Smooth muscle cell (in vitro differentiated cells): ENCODE results near the gene TMEM170B. TPM values are rescaled to one million over a fixed set of nuclear protein-coding genes. Genes with fewer than 3 reads are reported as not detected.
A peak's percentile ranks its signal among the peaks of the same experiment; 100 is the strongest.

ENCODE experiments used
- DNase-seq: peaks from one replicate; lab custom pipeline; 2025; ENCODE audit not compliant: unreplicated experiment; lab: John Stamatoyannopoulos, UW
- H2AFZ ChIP-seq: fragments of 200-600 bp; sonication (generic); 2 replicates; pipeline ENCODE4 v1.6.0; 2016; ENCODE audit warnings: antibody characterized with exemption, low read depth, mild to moderate bottlenecking
- H3F3A ChIP-seq: fragments of 200-600 bp; sonication (generic); 2 replicates; pipeline ENCODE4 v1.6.0; 2017; ENCODE audit warnings: antibody characterized with exemption, low read depth
- H3K27ac ChIP-seq: fragments of 200-600 bp; sonication (generic); 2 replicates; pipeline ENCODE4 v1.5.1; 2016; ENCODE audit warnings: low read depth, mild to moderate bottlenecking
- H3K27me3 ChIP-seq: fragments of 200-600 bp; sonication (generic); 2 replicates; pipeline ENCODE4 v1.6.1; 2016; ENCODE audit warnings: low read depth, mild to moderate bottlenecking
- H3K36me3 ChIP-seq: fragments of 200-600 bp; sonication (generic); 2 replicates; pipeline ENCODE4 v1.5.1; 2016; ENCODE audit warnings: low read depth
- H3K4me1 ChIP-seq: fragments of 200-600 bp; sonication (generic); 2 replicates; pipeline ENCODE4 v1.5.1; 2016; ENCODE audit warnings: low read depth
- H3K4me2 ChIP-seq: fragments of 200-600 bp; sonication (generic); 2 replicates; pipeline ENCODE4 v1.6.0; 2016; ENCODE audit warnings: mild to moderate bottlenecking
- H3K4me3 ChIP-seq: fragments of 200-600 bp; sonication (generic); 2 replicates; pipeline ENCODE4 v1.5.1; 2016; ENCODE audit warnings: mild to moderate bottlenecking
- H3K79me2 ChIP-seq: fragments of 200-600 bp; sonication (generic); 2 replicates; pipeline ENCODE4 v1.6.0; 2016; ENCODE audit warnings: low read depth, mild to moderate bottlenecking
- H3K9ac ChIP-seq: fragments of 200-600 bp; sonication (generic); 2 replicates; pipeline ENCODE4 v1.6.0; 2016; ENCODE audit warnings: low read depth
- H3K9me3 ChIP-seq: fragments of 200-600 bp; sonication (generic); replicated peaks from 2 replicates; pipeline ENCODE4 v1.5.1; 2016; ENCODE audit warnings: low read depth
- H4K20me1 ChIP-seq: fragments of 200-600 bp; sonication (generic); 2 replicates; pipeline ENCODE4 v1.6.0; 2016; ENCODE audit warnings: low read depth
- CTCF ChIP-seq: fragments of 200-600 bp; sonication (generic); IDR thresholded peaks from 2 replicates; pipeline ENCODE4 v1.5.1; 2017; ENCODE audit warnings: borderline replicate concordance, mild to moderate bottlenecking, antibody characterized with exemption; ENCODE audit not compliant: insufficient read depth, poor library complexity, severe bottlenecking
- WGBS: methylation state at CpG from one replicate; pipeline ENCODE4 v1.1.7; 2016; ENCODE audit warnings: low lambda C conversion rate; 5-methylcytosine and 5-hydroxymethylcytosine counted together
- polyA plus RNA-seq: library from polyadenylated mRNA; unstranded; fragments of >200 nt; fragmentation: Nextera tagmentation; extraction: Ambion mirVana; gene quantifications from 2 replicates; pipeline ENCODE4 v1.2.1, GENCODE V29; 2016
- total RNA-seq: library from RNA; depleted of rRNA; stranded (reverse); fragments of >200 nt; gene quantifications from 2 replicates; pipeline ENCODE4 v1.2.3, GENCODE V29; 2014

Gene TMEM170B
- total and polyA plus RNA-seq, 2 experiments from 2014 or later: 0.50 to 0.81 TPM

- Histone ChIP-seq H3K4me3 (no peak overlapping the region), H4K20me1 (no peaks in the 10 kb centered on the region), H3K4me1 (peaks cover 26% of the 10 kb centered on the region), H3K4me2 (no peak overlapping the region), H3K36me3 (no peaks in the 10 kb centered on the region), H2AFZ (no peak overlapping the region), H3K27ac (no peak overlapping the region), H3K27me3 (no peaks in the 10 kb centered on the region), H3K9ac (no peak overlapping the region), H3K9me3 (no peaks in the 10 kb centered on the region), H3K79me2 (no peaks in the 10 kb centered on the region), H3F3A (peaks cover 13% of the 10 kb centered on the region)
- 89% methylated on average over 4 of the region's 4 CpGs for WGBS
- TF ChIP-seq CTCF: no peak
- no peak for DNase-seq
Measured at GRCh38 chr6:11605507-11605905, 68.0 kb downstream of the TMEM170B start.

- H3K4me1 ChIP-seq: peaks cover 26% of the 10 kb centered on the region
- H3K9ac ChIP-seq: no peak overlapping the region
- WGBS: 63% methylated on average over 6 of the region's 6 CpGs
- H3K27ac ChIP-seq: no peak overlapping the region
- H3K4me3 ChIP-seq: no peak overlapping the region
- H4K20me1 ChIP-seq: no peaks in the 10 kb centered on the region
- no peaks in the 10 kb centered on the region for H3K36me3 ChIP-seq
- DNase-seq: no peak
- peaks cover 13% of the 10 kb centered on the region for H3F3A ChIP-seq
- no peaks in the 10 kb centered on the region for H3K79me2 ChIP-seq
- H2AFZ ChIP-seq: no peak overlapping the region
- no peak for TF ChIP-seq CTCF
- H3K4me2 ChIP-seq: no peak overlapping the region
- H3K27me3 ChIP-seq: no peaks in the 10 kb centered on the region
- H3K9me3 ChIP-seq: no peaks in the 10 kb centered on the region
Measured at GRCh38 chr6:11606332-11606731, 68.8 kb downstream of the TMEM170B start.

- H3K36me3 ChIP-seq: no peaks in the 10 kb centered on the region
- no peaks in the 10 kb centered on the region for H3K79me2 ChIP-seq
- no peak overlapping the region for H3K4me2 ChIP-seq
- H3K4me1 ChIP-seq: peaks cover 26% of the 10 kb centered on the region
- H3K9me3 ChIP-seq: no peaks in the 10 kb centered on the region
- peaks cover 13% of the 10 kb centered on the region for H3F3A ChIP-seq
- 55% methylated on average over 7 of the region's 7 CpGs for WGBS
- H3K27me3 ChIP-seq: no peaks in the 10 kb centered on the region
- no peak overlapping the region for H3K4me3 ChIP-seq
- DNase-seq: no peak
- H3K9ac ChIP-seq: no peak overlapping the region
- no peak overlapping the region for H3K27ac ChIP-seq
- no peaks in the 10 kb centered on the region for H4K20me1 ChIP-seq
- TF ChIP-seq CTCF: no peak
- H2AFZ ChIP-seq: peak overlapping the region; percentile 90
Measured at GRCh38 chr6:11607383-11607782, 69.8 kb downstream of the TMEM170B start.

GRCh38 chr6:11608600-11609323, 71.2 kb downstream of the TMEM170B start:
- H3K79me2 ChIP-seq: no peaks in the 10 kb centered on the region
- peak overlapping the region; percentile 82 for H3K27ac ChIP-seq
- H3K4me1 ChIP-seq: peaks cover 26% of the 10 kb centered on the region
- DNase-seq: no peak
- H3K9me3 ChIP-seq: no peaks in the 10 kb centered on the region
- no peaks in the 10 kb centered on the region for H4K20me1 ChIP-seq
- H3K27me3 ChIP-seq: no peaks in the 10 kb centered on the region
- no peak overlapping the region for H3K4me3 ChIP-seq
- H3K4me2 ChIP-seq: peak overlapping the region; percentile 59
- H3F3A ChIP-seq: peaks cover 16% of the 10 kb centered on the region
- 93% methylated on average over 6 of the region's 6 CpGs for WGBS
- TF ChIP-seq CTCF: no peak
- H3K36me3 ChIP-seq: no peaks in the 10 kb centered on the region
- peak overlapping the region; percentile 10 for H3K9ac ChIP-seq
- H2AFZ ChIP-seq: peak overlapping the region; percentile 71
